Stimulated activated CD8-positive, alpha-beta memory T cell treated with anti-CD3 and anti-CD28 coated beads, Interleukin-4, amount 100 ng/mL, for 48 hours (primary cell): ENCODE results near the gene GRIK1.

Experiments
- DNase-seq: peaks from one replicate; pipeline ENCODE4 v3.0.0-alpha.2; 2020

GRIK1 gene

DNA sequence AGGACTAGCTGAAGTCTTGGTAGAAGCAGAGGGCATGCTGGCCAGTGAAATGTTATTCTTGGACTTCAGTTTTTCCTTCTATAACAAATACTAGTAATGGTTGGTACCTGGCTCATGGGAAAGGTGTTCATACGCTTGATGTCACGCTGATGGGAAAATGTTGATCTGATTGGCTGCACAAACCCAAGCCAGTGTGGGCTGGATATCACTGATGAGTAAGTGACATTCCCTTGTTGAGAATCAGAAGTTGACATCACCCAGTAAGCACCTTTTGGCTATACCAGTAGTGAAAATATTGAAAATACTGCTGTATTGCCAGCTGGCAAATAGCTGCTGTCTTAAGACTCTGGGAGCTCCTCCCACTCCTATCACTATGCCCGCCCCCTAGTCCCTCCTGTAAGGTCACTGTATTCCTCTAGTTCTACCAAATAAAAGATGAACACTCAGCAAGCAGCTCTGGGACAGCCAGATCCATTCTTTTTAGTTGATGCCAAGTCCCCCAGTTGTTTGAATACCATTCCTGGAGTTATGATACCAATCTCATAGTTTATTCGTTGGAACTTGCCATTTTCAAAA lies 168.2 kb downstream of the GRIK1 start:
- no peak for DNase-seq

GRCh38 chr21:29763674-29764073 lies 176.1 kb downstream of the GRIK1 start:
- no peak for DNase-seq

DNA sequence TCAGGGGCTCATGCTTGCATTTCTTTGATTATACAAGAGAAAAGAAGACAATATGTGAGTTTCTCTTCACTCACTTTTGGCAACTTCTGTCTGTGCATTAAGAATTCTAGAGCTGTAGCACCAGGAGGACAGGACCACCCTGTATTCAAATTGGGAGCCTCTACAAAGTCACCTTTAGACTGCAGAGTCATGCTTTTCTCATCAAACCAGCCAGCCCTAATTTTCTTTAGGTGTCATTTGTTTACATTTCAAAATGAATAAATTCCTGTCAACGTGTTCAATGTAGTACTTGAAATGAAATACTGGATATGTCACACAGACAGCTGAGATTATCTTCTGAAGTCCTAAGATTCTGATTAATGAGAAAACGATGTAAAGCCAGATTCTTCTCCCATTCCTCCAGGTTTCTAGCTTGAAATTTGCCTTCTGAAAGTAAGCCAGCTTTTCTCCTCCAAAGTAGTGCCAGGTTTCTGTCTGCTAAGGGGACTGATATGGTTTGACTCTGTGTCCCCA lies 177.2 kb downstream of the GRIK1 start:
- DNase-seq = no peak

DNA sequence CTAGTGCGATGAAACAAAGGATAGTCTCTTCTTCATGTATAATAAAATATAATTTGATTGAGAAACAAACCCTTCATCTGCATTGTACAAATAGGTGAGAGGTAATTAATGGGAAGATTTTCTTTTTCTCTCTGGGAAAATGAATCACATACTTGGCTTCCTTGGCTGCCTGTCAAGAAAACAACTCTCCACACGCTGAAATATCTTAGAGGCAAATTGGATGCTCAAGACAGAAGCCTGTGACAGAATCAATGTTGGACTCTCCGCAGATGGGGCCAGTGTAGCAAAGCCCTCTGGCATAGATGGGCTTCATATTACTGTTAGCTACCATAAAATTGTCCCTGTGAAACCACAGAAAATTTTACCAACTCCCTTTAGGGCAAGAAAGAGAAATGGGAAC lies 186.6 kb downstream of the GRIK1 start:
- DNase-seq = no peak

DNA sequence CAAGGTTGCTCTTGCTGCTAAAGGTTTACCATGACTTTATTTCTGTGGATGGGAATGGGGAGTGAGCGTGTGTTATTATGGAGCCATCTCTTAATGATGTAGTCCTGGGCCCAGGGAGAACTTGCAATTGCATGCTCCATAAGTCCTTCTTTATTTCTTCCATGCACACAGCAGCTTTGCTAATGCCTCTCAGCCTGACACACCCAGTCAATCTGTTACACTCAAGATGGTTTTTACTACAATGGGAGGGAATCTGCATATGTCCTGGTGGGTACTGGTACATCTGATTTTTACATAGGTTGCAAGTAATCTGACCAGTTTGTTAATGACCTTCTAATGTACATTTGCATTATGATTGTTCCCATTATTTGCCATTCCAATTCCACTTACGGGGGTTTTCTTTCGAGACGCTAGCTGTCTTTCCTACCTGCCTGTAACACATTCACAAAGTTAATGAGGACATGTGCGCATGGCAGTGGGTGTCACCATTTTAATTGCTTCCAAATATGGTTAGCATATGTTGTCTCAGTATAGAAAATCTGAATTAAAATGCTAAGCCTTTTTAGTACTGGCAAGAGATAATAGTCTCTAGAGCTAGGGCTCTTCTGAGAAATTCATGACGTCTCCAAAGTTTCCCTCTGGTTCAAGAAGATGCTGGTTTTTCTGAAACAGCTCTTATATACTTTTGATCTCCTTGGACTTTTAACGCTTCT lies 188.2 kb downstream of the GRIK1 start:
- DNase-seq = no peak

DNA sequence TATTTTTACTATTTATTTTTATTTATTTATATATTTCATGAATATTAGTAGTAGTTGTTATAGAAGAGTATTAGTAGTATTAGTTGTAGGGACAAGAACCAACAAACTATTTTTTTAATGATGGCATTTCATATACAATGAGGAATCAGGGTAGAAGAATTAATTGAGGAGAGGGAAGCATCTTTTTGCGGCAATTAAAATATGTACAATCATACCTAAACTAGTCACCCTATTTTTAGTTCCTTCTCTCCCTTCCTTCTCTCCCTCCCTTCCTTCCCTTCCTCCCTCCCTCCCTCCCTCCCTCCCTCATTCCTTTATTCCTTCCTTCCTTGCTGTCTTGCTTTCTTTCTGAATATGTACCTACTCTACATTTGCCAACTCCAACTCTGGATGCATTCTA lies 189.8 kb downstream of the GRIK1 start:
- DNase-seq = no peak

GRCh38 chr21:29749223-29749622 lies 190.6 kb downstream of the GRIK1 start:
- no peak for DNase-seq

DNA sequence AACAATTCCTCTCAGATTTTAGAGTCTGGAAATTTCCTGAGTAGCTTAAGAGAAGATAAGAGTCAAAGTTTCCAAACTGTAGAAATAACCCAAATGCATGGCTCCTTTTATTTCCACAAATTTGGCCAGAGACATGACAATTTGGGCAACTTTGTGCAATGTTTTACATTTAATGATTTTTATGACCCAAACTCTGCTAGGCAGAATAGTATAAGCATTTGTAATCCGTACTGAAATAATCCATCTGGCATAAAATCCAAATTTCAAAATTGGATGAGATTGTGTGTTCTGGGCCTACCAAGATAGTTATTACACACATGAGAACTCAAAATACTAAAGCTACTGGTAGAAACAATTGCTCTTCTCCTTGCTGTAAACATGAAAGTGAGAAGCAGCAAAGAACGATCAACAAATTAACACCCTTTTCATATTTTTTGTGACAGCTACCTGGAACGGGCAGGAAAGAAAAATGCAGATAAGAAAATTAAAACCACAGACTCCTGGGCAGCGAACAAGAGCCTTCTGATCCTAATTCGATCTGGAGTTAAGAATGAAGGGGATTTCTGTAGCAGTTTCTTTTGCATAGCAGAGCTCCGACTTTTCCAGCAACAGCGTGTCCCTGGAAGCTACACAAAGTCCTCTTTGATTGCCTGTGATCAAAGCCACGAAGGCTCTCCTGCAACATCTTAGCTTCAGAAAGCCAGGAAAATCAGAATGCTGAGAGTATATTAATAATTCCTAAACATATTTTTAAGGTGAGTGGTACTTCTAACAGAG lies 191.2 kb downstream of the GRIK1 start:
- DNase-seq = no peak

DNA sequence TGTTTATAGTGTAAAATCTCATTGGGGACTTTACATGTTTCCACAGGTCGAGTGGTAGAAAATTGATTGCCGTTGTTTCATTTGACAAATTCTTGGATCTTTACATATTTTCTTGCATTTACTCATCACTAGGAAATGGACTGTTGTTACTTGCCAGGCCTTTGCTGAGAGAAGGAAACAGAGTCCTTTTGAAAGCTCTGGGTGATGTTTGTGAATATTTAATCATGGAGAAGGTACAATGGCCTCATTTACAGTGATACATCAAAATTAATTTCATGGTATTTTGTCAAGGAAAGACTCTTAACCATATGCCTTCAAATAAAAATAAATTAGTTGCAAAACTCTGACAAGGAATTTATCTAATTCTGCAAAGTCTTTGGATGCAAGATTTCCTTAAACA lies 198.0 kb downstream of the GRIK1 start:
- no peak for DNase-seq

DNA sequence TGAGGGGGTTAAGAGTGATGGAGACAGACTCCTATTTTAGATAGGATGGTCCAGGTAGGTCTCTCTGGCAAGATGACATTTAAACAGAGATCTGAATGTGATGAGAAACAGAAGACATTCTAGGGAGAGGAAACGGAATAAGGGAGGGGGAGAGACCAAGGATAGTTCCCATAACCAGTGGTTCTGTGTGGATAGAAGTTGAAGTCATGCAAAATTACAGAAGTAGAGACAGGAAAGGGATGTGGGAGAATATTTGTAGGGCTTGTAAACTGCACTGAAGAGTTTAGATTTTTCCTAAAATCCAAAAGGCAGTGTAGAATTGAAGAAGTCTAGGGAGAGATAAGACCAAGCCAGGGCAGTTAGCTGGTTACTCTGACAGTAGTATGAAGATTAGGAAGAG lies 200.6 kb downstream of the GRIK1 start:
- DNase-seq = no peak

GRCh38 chr21:29738730-29739129 lies 201.1 kb downstream of the GRIK1 start:
- DNase-seq = no peak

DNA sequence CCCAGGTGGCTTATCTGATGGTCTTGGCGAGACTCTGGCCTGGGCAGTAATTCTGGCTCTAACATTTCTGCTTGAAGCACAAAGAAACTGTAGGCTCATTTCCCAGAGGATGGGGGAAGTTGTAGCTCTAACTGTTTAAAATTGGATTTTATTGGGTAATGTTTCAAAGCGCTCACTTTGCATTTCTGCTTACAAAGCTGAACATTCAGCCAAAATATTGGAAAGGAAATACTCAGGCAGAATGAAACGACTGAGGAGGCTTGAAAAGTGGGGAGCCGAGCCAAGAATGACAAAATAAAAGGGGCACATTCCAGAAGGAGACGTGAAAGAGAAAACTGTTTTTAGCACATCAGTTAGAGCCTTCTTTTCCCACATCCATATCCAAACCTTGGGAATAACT lies 202.6 kb downstream of the GRIK1 start:
- DNase-seq = no peak

DNA sequence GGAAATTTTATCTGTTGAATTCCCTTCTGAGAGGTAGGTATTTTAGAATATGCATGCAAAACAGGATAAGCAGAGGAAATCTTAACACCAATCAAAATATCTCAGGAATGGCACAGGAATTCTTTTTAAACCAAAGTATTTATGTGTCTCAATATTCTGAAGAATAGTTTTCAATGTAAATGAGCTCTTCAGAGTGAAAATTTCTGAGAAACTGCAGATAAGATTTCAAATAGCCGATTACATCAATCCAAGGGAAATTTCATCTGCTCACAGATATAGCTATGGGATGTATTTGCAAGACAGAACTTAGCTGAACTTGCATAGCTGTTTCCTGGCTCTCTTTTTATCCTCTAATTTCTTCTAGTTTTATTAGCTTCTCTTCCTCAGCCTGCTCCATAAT lies 209.5 kb downstream of the GRIK1 start:
- no peak for DNase-seq

DNA sequence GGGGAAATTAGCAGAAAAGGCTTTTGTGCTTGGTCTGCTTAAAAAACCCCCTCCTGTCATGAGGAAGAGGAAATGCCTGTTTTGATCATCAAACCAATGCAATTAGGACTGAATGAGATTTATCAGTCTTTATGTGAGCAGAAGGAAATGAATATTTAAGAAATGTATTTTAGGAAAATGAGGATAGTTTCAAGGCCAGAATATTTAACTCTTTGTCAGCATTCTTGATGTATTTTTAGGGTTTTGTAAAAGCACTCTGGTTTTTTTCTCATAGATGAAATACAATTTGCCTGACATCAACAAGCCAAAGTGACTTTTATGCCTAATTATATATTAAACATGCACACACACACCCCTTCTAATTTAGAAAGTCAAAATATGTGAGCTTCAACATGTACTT lies 213.8 kb downstream of the GRIK1 start:
- DNase-seq = no peak

DNA sequence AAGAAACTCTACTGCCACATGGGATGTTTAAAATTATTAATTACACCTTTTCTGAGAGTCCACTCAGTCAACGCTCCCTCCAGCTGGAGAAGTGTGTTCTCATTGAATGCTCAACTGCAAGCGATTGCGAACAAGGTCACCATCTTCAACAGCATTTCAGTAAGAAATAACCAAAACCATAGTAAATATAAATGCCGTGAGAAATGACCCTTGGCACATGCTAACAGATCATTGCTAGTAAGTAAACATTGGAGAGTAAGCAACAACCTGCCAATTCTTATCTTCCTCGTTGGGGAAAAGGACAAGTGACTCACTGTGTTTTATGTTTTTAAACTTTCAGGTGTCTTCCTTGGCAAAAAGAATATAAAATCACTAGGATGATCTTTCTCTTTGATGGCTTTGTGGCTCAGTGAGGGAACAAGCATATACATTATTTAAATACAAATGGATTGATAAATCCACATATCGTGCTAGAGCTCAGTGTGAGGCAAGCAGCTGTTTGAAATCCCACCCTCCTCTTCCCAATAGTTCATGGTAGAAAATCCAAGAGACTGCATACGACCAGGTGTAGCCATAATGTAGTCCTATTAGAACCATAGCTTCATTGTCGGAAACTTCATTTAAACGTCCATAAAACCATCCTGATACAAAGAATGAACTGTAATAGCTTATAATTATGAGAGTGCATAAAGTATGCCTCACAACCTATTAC lies 214.6 kb downstream of the GRIK1 start:
- DNase-seq = no peak

- no peak for DNase-seq
These were observed 217.8 kb downstream of the GRIK1 start for GRCh38 chr21:29721964-29722363.

DNA sequence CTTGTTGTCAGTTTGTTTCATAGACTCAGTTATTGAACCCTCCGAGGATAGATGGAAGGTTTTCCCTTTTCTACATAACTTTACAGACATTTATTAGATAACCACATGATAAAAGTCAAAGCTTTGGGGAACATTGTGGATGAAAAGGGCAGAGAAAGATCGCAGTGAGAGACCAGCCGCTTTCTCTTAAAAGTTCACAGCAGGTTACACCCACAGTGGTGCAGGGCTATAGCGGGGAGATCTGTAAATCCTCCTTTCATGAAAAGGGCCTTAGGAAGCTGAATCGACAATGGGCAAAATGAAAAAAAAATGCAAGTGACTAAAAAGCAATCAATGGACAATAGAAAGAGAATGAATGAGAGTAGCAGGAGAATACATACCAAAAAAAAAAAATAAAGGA lies 218.6 kb downstream of the GRIK1 start:
- no peak for DNase-seq

DNA sequence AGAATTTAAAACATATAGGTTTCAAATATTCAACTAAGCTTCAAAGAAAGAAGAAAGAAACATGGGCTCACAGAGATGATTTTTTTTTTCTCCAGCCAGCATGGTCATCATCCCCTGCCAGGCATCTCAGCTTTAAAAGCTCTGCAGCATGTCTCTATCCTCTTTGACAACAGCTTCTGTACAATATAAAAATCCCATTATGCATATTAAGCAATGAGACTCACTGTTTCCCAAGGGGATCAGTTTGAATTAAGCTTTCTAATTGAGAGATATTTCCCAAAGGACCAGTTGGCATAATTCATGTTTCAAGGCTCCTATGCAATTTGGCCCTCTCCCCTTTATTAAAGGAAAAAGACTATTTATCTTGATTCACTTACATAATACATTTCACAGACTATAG lies 220.3 kb downstream of the GRIK1 start:
- no peak for DNase-seq

DNA sequence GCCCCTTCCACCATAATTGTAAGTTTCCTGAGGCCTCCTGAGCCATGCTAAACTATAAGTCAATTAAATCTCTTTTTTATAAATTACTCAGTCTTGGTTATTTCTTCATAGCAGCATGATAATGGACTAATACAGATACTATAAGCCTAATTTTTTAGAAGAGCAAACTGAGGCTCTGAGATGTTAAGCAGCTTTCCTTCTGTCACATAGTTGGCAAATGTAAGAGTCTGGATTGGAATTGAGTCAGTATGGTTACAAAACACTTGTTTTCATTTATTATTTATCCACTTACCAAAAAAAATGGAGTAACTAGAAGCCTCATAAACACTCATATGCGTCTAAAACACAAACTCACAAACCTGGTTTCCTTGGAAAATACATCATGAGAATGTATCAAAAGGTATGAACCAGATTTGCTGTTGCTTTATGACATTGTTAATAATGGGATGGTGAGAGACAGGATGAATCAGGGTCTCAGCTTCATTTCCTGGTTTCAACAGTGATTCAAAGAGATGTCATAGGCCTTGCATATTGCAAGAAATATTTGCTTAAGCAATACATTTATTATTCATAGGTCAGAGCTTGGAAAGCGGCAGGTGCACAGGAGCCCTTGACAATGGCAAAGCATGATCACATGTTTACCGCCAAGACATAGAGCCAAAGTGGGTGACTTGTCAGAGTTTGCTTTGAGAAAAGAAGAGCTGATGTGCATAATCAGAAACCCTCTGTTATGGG lies 221.5 kb downstream of the GRIK1 start:
- no peak for DNase-seq

DNA sequence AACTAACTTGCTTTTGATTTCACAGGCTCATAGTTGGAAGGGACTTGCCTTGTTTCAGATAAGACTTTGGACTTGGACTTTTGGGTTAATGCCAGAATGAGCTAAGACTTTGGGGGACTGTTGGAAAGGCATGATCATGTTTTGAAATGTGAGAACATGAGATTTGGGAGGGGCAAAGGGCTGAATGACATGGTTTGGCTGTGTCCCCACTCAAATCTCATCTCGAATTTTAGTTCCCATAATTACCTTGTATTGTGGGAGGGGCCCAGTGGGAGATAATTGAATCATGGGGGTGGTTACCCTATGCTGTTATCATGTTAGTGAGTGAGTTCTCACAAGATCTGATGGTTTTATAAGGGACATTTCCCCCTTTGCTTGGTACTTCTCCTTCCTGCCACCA lies 222.1 kb downstream of the GRIK1 start:
- DNase-seq = no peak

DNA sequence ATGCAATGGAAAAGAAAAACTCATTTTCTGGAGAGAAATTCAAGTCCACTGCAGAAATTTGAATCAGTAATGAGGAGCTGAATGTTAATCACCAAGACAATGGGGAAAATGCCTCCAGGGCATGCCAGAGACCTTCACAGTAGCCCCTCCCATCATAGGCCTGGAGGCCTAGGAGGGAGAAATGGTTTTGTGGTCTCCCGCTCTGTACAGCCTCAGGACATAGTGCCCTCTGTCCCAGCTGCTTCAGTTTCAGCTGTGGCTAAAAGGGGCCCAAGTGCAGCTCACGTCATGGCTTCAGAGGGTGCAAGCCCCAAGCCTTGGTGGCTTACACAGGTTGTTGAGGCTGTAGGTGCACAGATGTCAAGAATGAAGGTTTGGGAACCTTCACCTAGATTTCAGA lies 223.0 kb downstream of the GRIK1 start:
- no peak for DNase-seq

DNA sequence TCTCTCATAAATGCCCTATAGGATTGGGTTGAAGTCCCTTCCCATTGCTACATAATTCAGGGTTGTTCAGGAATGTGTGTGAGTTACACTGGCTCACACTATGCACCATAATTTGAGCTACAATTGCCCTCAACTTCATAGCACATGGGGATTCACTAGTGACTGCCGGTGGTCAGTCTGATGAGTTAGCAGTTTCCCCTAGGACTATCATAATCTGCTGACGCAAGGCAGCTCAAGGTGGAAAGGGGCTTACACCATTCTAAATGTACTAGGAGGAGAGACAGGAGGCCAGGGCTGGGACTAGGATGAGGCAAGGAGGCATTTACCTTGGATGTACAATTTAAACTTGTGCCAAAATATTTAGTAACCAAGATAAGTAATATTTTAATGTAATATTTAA lies 224.7 kb downstream of the GRIK1 start:
- no peak for DNase-seq

GRCh38 chr21:29712818-29713217 lies 227.0 kb downstream of the GRIK1 start:
- DNase-seq = no peak
